K562 (cell line): ENCODE data around the gene ANKRD12. TPM values are rescaled to one million over a fixed set of nuclear protein-coding genes. Genes with fewer than 3 reads are reported as not detected.

Experiments
- BCL6 ChIP-seq: fragments of 250-450 bp; sonication (Bioruptor Pico); IDR thresholded peaks from 2 replicates; pipeline ENCODE4 v1.4.0; 2020
- CBX1 ChIP-seq: sonication (generic); IDR thresholded peaks from 2 replicates; pipeline ENCODE4 v1.6.1; 2016; ENCODE audit warnings: antibody characterized with exemption, low read depth, mild to moderate bottlenecking
- GATA2 ChIP-seq: sonication (generic); formaldehyde crosslinking; IDR thresholded peaks from 2 replicates; pipeline ENCODE4 v1.4.0; 2020; ENCODE audit warnings: mild to moderate bottlenecking, missing genetic modification reagents
- HDGF ChIP-seq: fragments of 450-650 bp; IDR thresholded peaks from 2 replicates; pipeline ENCODE4 v1.6.1; 2016
- RAD51 ChIP-seq: fragments of 450-650 bp; IDR thresholded peaks from 2 replicates; pipeline ENCODE4 v1.7.1; 2016; ENCODE audit warnings: low read depth, mild to moderate bottlenecking, borderline replicate concordance
- RBM15 ChIP-seq: fragments of 200-400 bp; formaldehyde crosslinking; IDR thresholded peaks from 2 replicates; pipeline ENCODE4 v1.6.1; 2018; ENCODE audit warnings: mild to moderate bottlenecking, low read length, moderate library complexity; ENCODE audit not compliant: insufficient read depth
- SIN3A ChIP-seq, 2 experiments: fragments of 150-350 bp in 1 of 2; IDR thresholded peaks; 2 replicates each; pipeline ENCODE4 v1.6.1; 2011 to 2016; ENCODE audit warnings: borderline replicate concordance in 2 of 2, low read depth in 2 of 2, low read length in 2 of 2, mild to moderate bottlenecking in 2 of 2, moderate library complexity in 2 of 2; ENCODE audit not compliant: control insufficient read depth in 1 of 2
- SMARCE1 ChIP-seq: fragments of 450-650 bp; IDR thresholded peaks from 2 replicates; pipeline ENCODE4 v1.7.1; 2016; ENCODE audit warnings: mild to moderate bottlenecking
- SRSF7 ChIP-seq: fragments of 200-400 bp; formaldehyde crosslinking; optimal IDR thresholded peaks from 2 replicates; pipeline ENCODE3; 2017; ENCODE audit warnings: mild to moderate bottlenecking, low read depth, low read length
- SUPT5H ChIP-seq: fragments of 450-650 bp; IDR thresholded peaks from 2 replicates; pipeline ENCODE4 v1.6.1; 2016
- ZFP36 ChIP-seq: fragments of 150-350 bp; IDR thresholded peaks from 2 replicates; pipeline ENCODE4 v1.6.1; 2018; ENCODE audit warnings: low read length, low read depth; ENCODE audit not compliant: partially characterized antibody
- ZNF23 ChIP-seq: fragments of 250-450 bp; sonication (Bioruptor Pico); IDR thresholded peaks from 2 replicates; pipeline ENCODE4 v1.4.0; 2020; ENCODE audit warnings: mild to moderate bottlenecking
- ZNF766 ChIP-seq: fragments of 200-800 bp; sonication (Bioruptor generic); conservative IDR thresholded peaks from 2 replicates; pipeline ENCODE4 v1.6.1; 2016; ENCODE audit warnings: missing genetic modification characterization, missing compliant biosample characterization
- ZSCAN29 ChIP-seq: fragments of 450-650 bp; IDR thresholded peaks from 2 replicates; pipeline ENCODE4 v1.6.1; 2017
- polyA plus RNA-seq, 8 experiments: library from polyadenylated mRNA; depleted of rRNA in 4 of 8; stranded (reverse) in 5 of 8; unstranded in 3 of 8; fragments of >200 nt; fragmentation: Nextera tagmentation in 2 of 8; fragmentation: Illumina TruSeq in 1 of 8; extraction: Ambion mirVana in 2 of 8; extraction: Trizol in 1 of 8; gene quantifications; 2 replicates each; pipeline versions ENCODE4 v1.2.1 to v1.2.3, GENCODE V29; 2011 to 2014; ENCODE audit warnings: inconsistent platforms in 1 of 8, missing spikeins in 1 of 8
- total RNA-seq, 7 experiments: library from RNA; depleted of rRNA in 6 of 7; stranded (reverse); fragments of >200 nt in 6 of 7; fragmentation: Illumina TruSeq in 2 of 7; extraction: Trizol in 2 of 7; gene quantifications; 2 replicates each; pipeline versions ENCODE4 v1.2.1 to v1.2.3, GENCODE V29; 2011 to 2021; ENCODE audit warnings: low replicate concordance in 1 of 7
- TF ChIP-seq, protein P1 (sequence below): fragments of 450-650 bp; IDR thresholded peaks from 2 replicates; pipeline ENCODE4 v1.6.1; 2016; ENCODE audit warnings: missing biosample characterization, missing genetic modification characterization
- TF ChIP-seq, protein P2 (sequence below): fragments of 450-650 bp; IDR thresholded peaks from 2 replicates; pipeline ENCODE4 v1.6.1; 2018; ENCODE audit warnings: mild to moderate bottlenecking, low read depth; ENCODE audit not compliant: partially characterized antibody
- TF ChIP-seq, protein P3 (sequence below): fragments of 250-450 bp; sonication (Bioruptor Pico); IDR thresholded peaks from 2 replicates; pipeline ENCODE4 v1.4.0; 2020; ENCODE audit warnings: mild to moderate bottlenecking, moderate library complexity
- TF ChIP-seq, protein P4 (sequence below), 2 experiments: fragments of 450-650 bp in 1 of 2; IDR thresholded peaks; 2 replicates each; pipeline ENCODE4 v1.6.1; 2011 to 2017; ENCODE audit warnings: low read depth in 2 of 2, antibody characterized with exemption in 1 of 2, borderline replicate concordance in 1 of 2, low read length in 1 of 2, mild to moderate bottlenecking in 1 of 2, mixed read lengths in 1 of 2; ENCODE audit not compliant: control insufficient read depth in 1 of 2

Gene ANKRD12
- total and polyA plus RNA-seq, 9 of the 15 experiments (the other 6 are each of a cell fraction or from before 2014, with no cell fraction given): 6.6 to 28.2 (median 16.0) TPM

DNA sequence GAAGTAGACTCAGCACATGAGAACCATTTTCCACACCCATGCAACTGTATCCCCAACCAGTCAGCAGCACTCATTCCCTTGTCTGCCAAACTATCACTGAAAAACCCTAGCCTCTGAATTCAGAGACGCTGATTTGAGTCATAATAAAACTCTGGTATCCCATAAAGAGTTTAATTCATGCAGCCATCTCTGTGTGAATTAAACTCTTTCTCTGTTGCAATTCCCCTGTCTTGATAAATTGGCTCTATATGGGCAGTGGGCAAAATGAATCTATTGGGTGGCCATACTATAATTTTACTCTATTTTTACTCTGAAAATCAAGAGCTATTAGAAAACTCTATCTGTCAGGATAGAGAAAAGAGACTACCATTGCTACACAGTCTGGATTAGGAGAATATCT, 157.4 kb downstream of the ANKRD12 start (continued):
- TF ChIP-seq RBM15 (no peak), HDGF (no peak), SIN3A (IDR thresholded peaks at IDR 0.05; ENCODE audit: borderline replicate concordance in 2 of 2, control insufficient read depth in 1 of 2, low read depth in 2 of 2, low read length in 2 of 2) (no peak), SUPT5H (no peak), GATA2 (no peak), ZNF766 (0 out of 2 replicates have a peak, but pooled peaks have one; percentile 26), SMARCE1 (no peak), ZNF23 (no peak), BCL6 (CRISPR knock-in tag) (no peak), RAD51 (no peak), ZFP36 (no peak), ZSCAN29 (no peak), CBX1 (0 out of 2 replicates have a peak, but pooled peaks have one; percentile 50), SRSF7 (no peak)
- TF ChIP-seq, protein P1, sequence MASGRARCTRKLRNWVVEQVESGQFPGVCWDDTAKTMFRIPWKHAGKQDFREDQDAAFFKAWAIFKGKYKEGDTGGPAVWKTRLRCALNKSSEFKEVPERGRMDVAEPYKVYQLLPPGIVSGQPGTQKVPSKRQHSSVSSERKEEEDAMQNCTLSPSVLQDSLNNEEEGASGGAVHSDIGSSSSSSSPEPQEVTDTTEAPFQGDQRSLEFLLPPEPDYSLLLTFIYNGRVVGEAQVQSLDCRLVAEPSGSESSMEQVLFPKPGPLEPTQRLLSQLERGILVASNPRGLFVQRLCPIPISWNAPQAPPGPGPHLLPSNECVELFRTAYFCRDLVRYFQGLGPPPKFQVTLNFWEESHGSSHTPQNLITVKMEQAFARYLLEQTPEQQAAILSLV (tag): no peak
- TF ChIP-seq, protein P2, sequence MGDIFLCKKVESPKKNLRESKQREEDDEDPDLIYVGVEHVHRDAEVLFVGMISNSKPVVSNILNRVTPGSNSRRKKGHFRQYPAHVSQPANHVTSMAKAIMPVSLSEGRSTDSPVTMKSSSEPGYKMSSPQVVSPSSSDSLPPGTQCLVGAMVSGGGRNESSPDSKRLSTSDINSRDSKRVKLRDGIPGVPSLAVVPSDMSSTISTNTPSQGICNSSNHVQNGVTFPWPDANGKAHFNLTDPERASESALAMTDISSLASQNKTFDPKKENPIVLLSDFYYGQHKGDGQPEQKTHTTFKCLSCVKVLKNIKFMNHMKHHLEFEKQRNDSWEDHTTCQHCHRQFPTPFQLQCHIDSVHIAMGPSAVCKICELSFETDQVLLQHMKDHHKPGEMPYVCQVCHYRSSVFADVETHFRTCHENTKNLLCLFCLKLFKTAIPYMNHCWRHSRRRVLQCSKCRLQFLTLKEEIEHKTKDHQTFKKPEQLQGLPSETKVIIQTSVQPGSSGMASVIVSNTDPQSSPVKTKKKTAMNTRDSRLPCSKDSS: peak; percentile 58
- TF ChIP-seq, protein P3, sequence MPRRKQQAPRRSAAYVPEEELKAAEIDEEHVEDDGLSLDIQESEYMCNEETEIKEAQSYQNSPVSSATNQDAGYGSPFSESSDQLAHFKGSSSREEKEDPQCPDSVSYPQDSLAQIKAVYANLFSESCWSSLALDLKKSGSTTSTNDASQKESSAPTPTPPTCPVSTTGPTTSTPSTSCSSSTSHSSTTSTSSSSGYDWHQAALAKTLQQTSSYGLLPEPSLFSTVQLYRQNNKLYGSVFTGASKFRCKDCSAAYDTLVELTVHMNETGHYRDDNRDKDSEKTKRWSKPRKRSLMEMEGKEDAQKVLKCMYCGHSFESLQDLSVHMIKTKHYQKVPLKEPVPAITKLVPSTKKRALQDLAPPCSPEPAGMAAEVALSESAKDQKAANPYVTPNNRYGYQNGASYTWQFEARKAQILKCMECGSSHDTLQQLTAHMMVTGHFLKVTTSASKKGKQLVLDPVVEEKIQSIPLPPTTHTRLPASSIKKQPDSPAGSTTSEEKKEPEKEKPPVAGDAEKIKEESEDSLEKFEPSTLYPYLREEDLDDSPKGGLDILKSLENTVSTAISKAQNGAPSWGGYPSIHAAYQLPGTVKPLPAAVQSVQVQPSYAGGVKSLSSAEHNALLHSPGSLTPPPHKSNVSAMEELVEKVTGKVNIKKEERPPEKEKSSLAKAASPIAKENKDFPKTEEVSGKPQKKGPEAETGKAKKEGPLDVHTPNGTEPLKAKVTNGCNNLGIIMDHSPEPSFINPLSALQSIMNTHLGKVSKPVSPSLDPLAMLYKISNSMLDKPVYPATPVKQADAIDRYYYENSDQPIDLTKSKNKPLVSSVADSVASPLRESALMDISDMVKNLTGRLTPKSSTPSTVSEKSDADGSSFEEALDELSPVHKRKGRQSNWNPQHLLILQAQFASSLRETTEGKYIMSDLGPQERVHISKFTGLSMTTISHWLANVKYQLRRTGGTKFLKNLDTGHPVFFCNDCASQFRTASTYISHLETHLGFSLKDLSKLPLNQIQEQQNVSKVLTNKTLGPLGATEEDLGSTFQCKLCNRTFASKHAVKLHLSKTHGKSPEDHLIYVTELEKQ (CRISPR knock-in tag): no peak
- TF ChIP-seq, protein P4, sequence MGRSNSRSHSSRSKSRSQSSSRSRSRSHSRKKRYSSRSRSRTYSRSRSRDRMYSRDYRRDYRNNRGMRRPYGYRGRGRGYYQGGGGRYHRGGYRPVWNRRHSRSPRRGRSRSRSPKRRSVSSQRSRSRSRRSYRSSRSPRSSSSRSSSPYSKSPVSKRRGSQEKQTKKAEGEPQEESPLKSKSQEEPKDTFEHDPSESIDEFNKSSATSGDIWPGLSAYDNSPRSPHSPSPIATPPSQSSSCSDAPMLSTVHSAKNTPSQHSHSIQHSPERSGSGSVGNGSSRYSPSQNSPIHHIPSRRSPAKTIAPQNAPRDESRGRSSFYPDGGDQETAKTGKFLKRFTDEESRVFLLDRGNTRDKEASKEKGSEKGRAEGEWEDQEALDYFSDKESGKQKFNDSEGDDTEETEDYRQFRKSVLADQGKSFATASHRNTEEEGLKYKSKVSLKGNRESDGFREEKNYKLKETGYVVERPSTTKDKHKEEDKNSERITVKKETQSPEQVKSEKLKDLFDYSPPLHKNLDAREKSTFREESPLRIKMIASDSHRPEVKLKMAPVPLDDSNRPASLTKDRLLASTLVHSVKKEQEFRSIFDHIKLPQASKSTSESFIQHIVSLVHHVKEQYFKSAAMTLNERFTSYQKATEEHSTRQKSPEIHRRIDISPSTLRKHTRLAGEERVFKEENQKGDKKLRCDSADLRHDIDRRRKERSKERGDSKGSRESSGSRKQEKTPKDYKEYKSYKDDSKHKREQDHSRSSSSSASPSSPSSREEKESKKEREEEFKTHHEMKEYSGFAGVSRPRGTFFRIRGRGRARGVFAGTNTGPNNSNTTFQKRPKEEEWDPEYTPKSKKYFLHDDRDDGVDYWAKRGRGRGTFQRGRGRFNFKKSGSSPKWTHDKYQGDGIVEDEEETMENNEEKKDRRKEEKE (IDR thresholded peaks at IDR 0.05; ENCODE audit: borderline replicate concordance in 1 of 2, control insufficient read depth in 1 of 2, low read depth in 2 of 2, low read length in 1 of 2): no peak
- TF ChIP-seq, all 486 proteins: peak for 6
